ENCODE results near the gene ESPN. TPM values are rescaled to one million over a fixed set of nuclear protein-coding genes. Genes with fewer than 3 reads are reported as not detected.
"Not testable (repeated sequence)": the region's sequence is repeated elsewhere in the genome, so short reads cannot be mapped to it uniquely, and the experiment has no call there.

ESPN gene
- total RNA-seq, 2 donors from 2014 or later = 4.1 to 10.5 TPM

DNA sequence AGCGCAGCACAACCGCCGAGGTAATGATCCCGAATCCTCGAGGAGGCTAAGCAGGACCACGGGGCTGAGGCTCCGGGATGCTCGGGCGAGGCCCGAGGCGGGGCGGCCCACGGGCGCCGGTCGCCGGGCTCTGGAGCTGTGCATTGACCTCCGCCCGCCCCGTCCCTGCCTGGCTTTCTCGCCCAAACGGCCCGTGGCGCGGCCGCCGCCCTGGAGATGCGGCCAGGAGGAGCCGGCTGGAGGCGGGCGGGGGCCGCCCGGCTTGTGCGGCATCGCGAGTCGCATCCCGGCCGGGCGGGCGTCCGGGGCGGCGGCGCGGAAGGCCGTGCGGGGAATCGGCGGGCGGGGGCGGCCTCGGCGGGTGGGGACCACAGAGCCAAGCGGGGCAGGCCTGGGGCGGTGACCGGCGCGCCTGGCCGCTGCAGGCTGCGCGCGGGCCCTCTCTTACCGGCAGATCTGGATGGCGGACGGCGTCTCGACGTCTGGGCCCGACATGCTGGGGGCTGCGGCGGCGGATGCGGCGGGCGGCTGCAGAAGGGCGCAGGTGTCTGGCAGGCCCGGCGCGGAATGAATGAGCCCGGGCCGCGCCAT, 31.7 kb upstream of the ESPN start:
- peak overlapping the region; percentile 18 for H3K9ac ChIP-seq (ENCODE audit: extremely low read depth, low read length, poor library complexity, severe bottlenecking)
- H3K27ac Mint-ChIP-seq = no peak overlapping the region
- TF ChIP-seq, protein P1, sequence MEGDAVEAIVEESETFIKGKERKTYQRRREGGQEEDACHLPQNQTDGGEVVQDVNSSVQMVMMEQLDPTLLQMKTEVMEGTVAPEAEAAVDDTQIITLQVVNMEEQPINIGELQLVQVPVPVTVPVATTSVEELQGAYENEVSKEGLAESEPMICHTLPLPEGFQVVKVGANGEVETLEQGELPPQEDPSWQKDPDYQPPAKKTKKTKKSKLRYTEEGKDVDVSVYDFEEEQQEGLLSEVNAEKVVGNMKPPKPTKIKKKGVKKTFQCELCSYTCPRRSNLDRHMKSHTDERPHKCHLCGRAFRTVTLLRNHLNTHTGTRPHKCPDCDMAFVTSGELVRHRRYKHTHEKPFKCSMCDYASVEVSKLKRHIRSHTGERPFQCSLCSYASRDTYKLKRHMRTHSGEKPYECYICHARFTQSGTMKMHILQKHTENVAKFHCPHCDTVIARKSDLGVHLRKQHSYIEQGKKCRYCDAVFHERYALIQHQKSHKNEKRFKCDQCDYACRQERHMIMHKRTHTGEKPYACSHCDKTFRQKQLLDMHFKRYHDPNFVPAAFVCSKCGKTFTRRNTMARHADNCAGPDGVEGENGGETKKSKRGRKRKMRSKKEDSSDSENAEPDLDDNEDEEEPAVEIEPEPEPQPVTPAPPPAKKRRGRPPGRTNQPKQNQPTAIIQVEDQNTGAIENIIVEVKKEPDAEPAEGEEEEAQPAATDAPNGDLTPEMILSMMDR (conservative IDR thresholded peaks at IDR 0.05) = no peak

DNA sequence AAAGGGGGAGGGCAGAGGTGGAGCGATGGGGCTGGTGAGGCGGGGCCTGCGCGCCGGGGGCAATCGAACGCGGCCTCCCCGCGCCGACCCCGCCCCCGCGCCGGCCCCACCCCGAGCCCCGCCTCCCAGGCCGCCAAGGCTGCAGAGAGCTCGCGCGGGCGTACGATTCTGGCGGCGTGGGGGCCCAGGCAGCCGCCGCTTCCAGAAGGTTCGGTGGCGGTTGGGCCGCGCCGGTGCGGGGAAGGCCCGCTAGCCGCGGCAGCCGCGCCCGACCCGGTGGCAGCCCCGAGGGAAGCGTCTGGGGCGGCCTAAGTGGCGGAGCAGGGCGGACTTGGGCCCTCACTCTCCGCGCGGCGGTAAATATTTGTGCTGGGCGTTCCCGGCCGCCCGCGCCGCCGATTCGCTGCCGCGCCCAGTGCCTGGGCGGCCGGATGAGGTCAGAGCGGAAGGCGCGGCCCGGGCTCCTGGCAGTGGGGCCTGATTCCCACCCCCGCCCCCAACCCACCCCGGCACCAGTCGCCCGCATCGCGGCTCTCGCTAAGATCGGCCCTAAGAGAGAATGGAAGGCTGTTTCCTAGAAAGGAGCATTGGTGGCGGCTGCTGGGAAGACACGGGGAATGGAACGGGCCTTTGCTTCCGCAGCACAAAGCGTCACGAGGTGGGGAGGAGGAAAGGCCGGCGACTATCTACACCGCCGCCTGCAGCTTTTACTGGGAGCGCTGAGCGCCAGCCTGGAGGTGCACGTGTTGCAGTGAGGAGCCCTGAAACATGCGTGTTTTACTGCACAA, 31.0 kb upstream of the ESPN start, which contains the start of gene ACOT7:
ACOT7 (minus strand) TSS at position 368 of the 788 bp plus-strand sequence. CDS start 368 bp downstream, outside the sequence.
- Histone ChIP-seq H3K27ac (ENCODE audit: low read depth, low read length) (peak within 1 kb of the TSS; percentile 96), H3K9me3 (ENCODE audit: control insufficient read depth, low read length) (no peaks in the 10 kb centered on the region), H3K9ac (ENCODE audit: extremely low read depth, low read length, poor library complexity, severe bottlenecking) (peak within 1 kb of the TSS; percentile 74), H3K27me3 (ENCODE audit: control insufficient read depth, insufficient read depth, low read length, poor library complexity, severe bottlenecking) (no peaks in the 10 kb centered on the region), H3K36me3 (ENCODE audit: control insufficient read depth, insufficient read depth, low read length) (no peaks in the 10 kb centered on the region), H3K4me3 (ENCODE audit: low read length) (peak within 1 kb of the TSS; percentile 81), H3K4me1 (ENCODE audit: control insufficient read depth, insufficient read depth, low read length) (no peaks in the 10 kb centered on the region)
- TF ChIP-seq, protein P1 (conservative IDR thresholded peaks at IDR 0.05) = no peak
- Mint-ChIP-seq H3K4me1 (peaks cover 14% of the 10 kb centered on the region), H3K36me3 (ENCODE audit: low read depth) (peaks cover 4% of the 10 kb centered on the region), H3K27ac (peak within 1 kb of the TSS; percentile 95), H3K27me3 (ENCODE audit: insufficient read depth) (peaks cover 24% of the 10 kb centered on the region), H3K9me3 (peaks cover 2% of the 10 kb centered on the region), H3K4me3 (peak within 1 kb of the TSS; percentile 67)
- DNase-seq = peak; percentile 95
- WGBS, 2 experiments (ENCODE audit: insufficient coverage in 1 of 2, insufficient read length in 1 of 2) = 0 to 1% methylated on average over 30 to 87 of the region's 87 CpGs

More for the DNA sequence above, 31.7 kb upstream of the ESPN start:
- Histone ChIP-seq H3K27ac (ENCODE audit: low read depth, low read length) (no peak overlapping the region), H3K36me3 (ENCODE audit: control insufficient read depth, insufficient read depth, low read length) (no peaks in the 10 kb centered on the region), H3K9me3 (ENCODE audit: control insufficient read depth, low read length) (no peaks in the 10 kb centered on the region), H3K4me3 (ENCODE audit: low read length) (peak overlapping the region; percentile 80), H3K4me1 (ENCODE audit: control insufficient read depth, insufficient read depth, low read length) (no peaks in the 10 kb centered on the region), H3K27me3 (ENCODE audit: control insufficient read depth, insufficient read depth, low read length, poor library complexity, severe bottlenecking) (no peaks in the 10 kb centered on the region)
- 0% methylated on average over 83 of the region's 83 CpGs; no CpG with 5 or more reads in 1 of the 2 experiments for WGBS, 2 experiments (ENCODE audit: insufficient coverage in 1 of 2, insufficient read length in 1 of 2)
- Mint-ChIP-seq H3K27me3 (ENCODE audit: insufficient read depth) (peaks cover 23% of the 10 kb centered on the region), H3K9me3 (peaks cover 2% of the 10 kb centered on the region), H3K4me3 (peak overlapping the region; percentile 67), H3K36me3 (ENCODE audit: low read depth) (peaks cover 4% of the 10 kb centered on the region), H3K4me1 (peaks cover 14% of the 10 kb centered on the region)
- DNase-seq = peak; percentile 65

DNA sequence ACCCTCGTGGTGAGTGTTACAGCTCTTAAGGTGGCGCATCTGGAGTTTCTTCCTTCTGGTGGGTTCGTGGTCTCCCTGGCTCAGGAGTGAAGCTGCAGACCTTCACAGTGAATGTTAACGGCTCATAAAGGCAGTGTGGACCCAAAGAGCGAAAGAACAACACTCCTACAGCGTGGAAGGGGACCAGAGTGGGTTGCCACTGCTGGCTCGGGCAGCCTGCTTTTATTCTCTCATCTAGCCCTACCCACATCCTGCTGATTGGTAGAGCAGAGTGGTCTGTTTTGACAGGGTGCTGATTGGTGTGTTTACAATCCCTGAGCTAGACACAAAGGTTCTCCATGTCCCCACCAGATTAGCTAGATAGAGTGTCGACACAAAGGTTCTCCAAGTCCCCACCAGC, 29.4 kb upstream of the ESPN start:
- not testable (repeated sequence) for H3K4me3 Mint-ChIP-seq; H3K9me3 Mint-ChIP-seq; H3K27me3 ChIP-seq (ENCODE audit: control insufficient read depth, insufficient read depth, low read length, poor library complexity, severe bottlenecking); H3K36me3 Mint-ChIP-seq (ENCODE audit: low read depth); H3K4me3 ChIP-seq (ENCODE audit: low read length); H3K36me3 ChIP-seq (ENCODE audit: control insufficient read depth, insufficient read depth, low read length); DNase-seq; H3K4me1 ChIP-seq (ENCODE audit: control insufficient read depth, insufficient read depth, low read length); H3K27ac ChIP-seq (ENCODE audit: low read depth, low read length); H3K9me3 ChIP-seq (ENCODE audit: control insufficient read depth, low read length); H3K9ac ChIP-seq (ENCODE audit: extremely low read depth, low read length, poor library complexity, severe bottlenecking); H3K27ac Mint-ChIP-seq
- WGBS, 2 experiments (ENCODE audit: insufficient coverage in 1 of 2, insufficient read length in 1 of 2) = 95 to 98% methylated on average over 6 to 8 of the region's 8 CpGs
- Mint-ChIP-seq H3K4me1 (peaks cover 14% of the 10 kb centered on the region), H3K27me3 (ENCODE audit: insufficient read depth) (peaks cover 30% of the 10 kb centered on the region)

DNA sequence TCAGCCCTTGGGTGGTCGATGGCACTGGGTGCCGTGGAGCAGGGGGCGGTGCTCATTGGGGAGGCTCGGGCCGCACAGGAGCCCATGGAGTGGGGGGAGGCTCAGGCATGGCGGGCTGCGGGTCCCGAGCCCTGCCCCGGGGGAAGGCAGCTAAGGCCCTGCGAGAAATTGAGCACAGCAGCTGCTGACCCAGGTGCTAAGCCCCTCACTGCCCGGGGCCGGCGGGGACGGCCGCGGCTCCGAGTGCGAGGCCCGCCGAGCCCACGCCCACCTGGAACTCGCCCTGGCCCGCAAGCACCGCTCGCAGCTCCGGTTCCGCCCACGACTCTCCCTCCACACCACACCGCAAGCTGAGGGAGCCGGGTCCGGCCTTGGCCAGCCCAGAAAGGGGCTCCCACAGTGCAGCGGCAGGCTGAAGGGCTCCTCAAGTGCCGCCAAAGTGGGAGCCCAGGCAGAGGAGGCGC, 28.8 kb upstream of the ESPN start:
- not testable (repeated sequence) for H3K4me3 ChIP-seq (ENCODE audit: low read length); H3K27ac ChIP-seq (ENCODE audit: low read depth, low read length); H3K9ac ChIP-seq (ENCODE audit: extremely low read depth, low read length, poor library complexity, severe bottlenecking); H3K36me3 Mint-ChIP-seq (ENCODE audit: low read depth); H3K4me3 Mint-ChIP-seq; H3K4me1 ChIP-seq (ENCODE audit: control insufficient read depth, insufficient read depth, low read length); H3K9me3 Mint-ChIP-seq; H3K27ac Mint-ChIP-seq; H3K9me3 ChIP-seq (ENCODE audit: control insufficient read depth, low read length); H3K27me3 ChIP-seq (ENCODE audit: control insufficient read depth, insufficient read depth, low read length, poor library complexity, severe bottlenecking); DNase-seq; H3K36me3 ChIP-seq (ENCODE audit: control insufficient read depth, insufficient read depth, low read length)
- Mint-ChIP-seq H3K4me1 (peaks cover 14% of the 10 kb centered on the region), H3K27me3 (ENCODE audit: insufficient read depth) (peaks cover 30% of the 10 kb centered on the region)
- 96 to 100% methylated on average over 9 to 34 of the region's 34 CpGs for WGBS, 2 experiments (ENCODE audit: insufficient coverage in 1 of 2, insufficient read length in 1 of 2)
